H1 (cell line): Measurements from ENCODE around the gene SEL1L. TPM values are rescaled to one million over a fixed set of nuclear protein-coding genes. Genes with fewer than 3 reads are reported as not detected.

Experiments used
- JUND ChIP-seq: IDR thresholded peaks from 2 replicates; pipeline ENCODE4 v1.6.1; 2011; ENCODE audit warnings: mild to moderate bottlenecking, improper control_type of control experiment, low read length
- polyA plus RNA-seq, 7 experiments: library from polyadenylated mRNA; depleted of rRNA in 3 of 7; stranded (reverse) in 5 of 7; unstranded in 2 of 7; fragments of >200 nt in 5 of 7; fragments of 200-250 nt in 2 of 7; gene quantifications; 1 replicate in 5 of 7; 2 replicates in 1 of 7; 4 replicates in 1 of 7; pipeline versions ENCODE4 v1.2.1 to v1.2.3, GENCODE V29; 2011 to 2013; ENCODE audit warnings: missing spikeins in 2 of 7, mixed read lengths in 2 of 7
- total RNA-seq: library from RNA; stranded (reverse); fragmentation: NEBNext Ultra II Directional; extraction: Animal tissue kit (Norgen Biotek cat#: 25700); gene quantifications from 2 replicates; pipeline ENCODE4 v1.2.1, GENCODE V29; 2021

SEL1L gene
- total and polyA plus RNA-seq, 2 of the 8 experiments (the other 6 are each of a cell fraction or from before 2014, with no cell fraction given), result 4.3 to 34.9 TPM

DNA sequence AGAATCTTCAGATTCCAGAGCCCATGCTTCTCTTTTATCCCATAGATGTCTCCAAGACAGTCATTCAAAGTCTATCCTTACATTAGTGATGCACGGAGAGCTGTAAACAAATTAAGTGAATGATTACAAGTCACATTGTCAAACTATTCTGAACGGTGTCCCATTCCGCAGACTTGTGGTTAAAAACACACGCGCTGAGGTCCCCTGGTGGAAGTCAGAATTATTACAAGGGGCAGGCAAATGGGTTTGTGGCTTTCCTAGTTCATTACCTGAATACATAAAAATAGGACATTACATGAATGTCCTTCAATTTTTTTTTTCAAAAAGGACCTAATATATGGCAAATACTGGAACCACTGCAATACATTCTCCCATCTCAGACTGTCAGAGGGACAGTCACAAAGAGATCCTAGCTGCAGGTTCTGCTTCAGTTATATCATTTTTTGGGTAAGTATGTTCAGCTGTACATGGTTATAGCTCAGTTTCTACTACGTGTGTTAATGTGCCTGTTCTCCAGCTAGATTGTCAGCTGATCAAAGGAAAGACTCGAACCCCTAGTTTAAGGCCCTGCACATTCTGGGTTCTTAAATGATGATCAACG lies 80.4 kb downstream of the SEL1L start (continued):
- TF ChIP-seq JUND, result no peak
